K562 (cell line): ENCODE data around the gene ING5. TPM values are rescaled to one million over a fixed set of nuclear protein-coding genes. Genes with fewer than 3 reads are reported as not detected.

ENCODE experiments used
- ESRRA ChIP-seq: fragments of 450-650 bp; IDR thresholded peaks from 2 replicates; pipeline ENCODE4 v1.6.1; 2014; ENCODE audit warnings: low read depth, mild to moderate bottlenecking, moderate library complexity, borderline replicate concordance
- FOXM1 ChIP-seq, 2 experiments: fragments of 450-650 bp in 1 of 2; sonication (generic) in 1 of 2; formaldehyde crosslinking in 1 of 2; IDR thresholded peaks; 2 replicates each; pipeline versions ENCODE4 v1.6.1 to v1.9.0; 2017 to 2022; ENCODE audit warnings: low read depth in 2 of 2, mild to moderate bottlenecking in 2 of 2, missing genetic modification reagents in 1 of 2, moderate library complexity in 1 of 2
- GABPA ChIP-seq: fragments of 200-800 bp; sonication (Bioruptor generic); conservative IDR thresholded peaks from 2 replicates; pipeline ENCODE4 v1.6.1; 2016; ENCODE audit warnings: low read depth, missing genetic modification characterization, missing compliant biosample characterization
- GABPB1 ChIP-seq: sonication (generic); formaldehyde crosslinking; IDR thresholded peaks from 2 replicates; pipeline ENCODE4 v1.8.0; 2022; ENCODE audit warnings: mild to moderate bottlenecking, missing genetic modification reagents
- MAFK ChIP-seq: IDR thresholded peaks from 2 replicates; pipeline ENCODE4 v1.6.1; 2011; ENCODE audit warnings: low read length, improper control_type of control experiment
- MTA3 ChIP-seq: fragments of 450-650 bp; formaldehyde crosslinking; IDR thresholded peaks from 2 replicates; pipeline ENCODE4 v1.6.1; 2017; ENCODE audit warnings: mild to moderate bottlenecking, borderline replicate concordance
- NR2C1 ChIP-seq, 2 experiments: fragments of 450-650 bp; IDR thresholded peaks; 2 replicates each; pipeline ENCODE4 v1.6.1; 2017; ENCODE audit warnings: mild to moderate bottlenecking in 2 of 2, antibody characterized with exemption in 1 of 2, inconsistent platforms in 1 of 2, missing compliant biosample characterization in 1 of 2, missing genetic modification characterization in 1 of 2
- XRCC3 ChIP-seq: fragments of 450-650 bp; IDR thresholded peaks from 2 replicates; pipeline ENCODE4 v1.6.1; 2017; ENCODE audit warnings: mild to moderate bottlenecking, moderate library complexity
- ZNF282 ChIP-seq: sonication (generic); formaldehyde crosslinking; IDR thresholded peaks from 2 replicates; pipeline ENCODE4 v1.8.1; 2023; ENCODE audit warnings: missing genetic modification reagents
- polyA plus RNA-seq, 8 experiments: library from polyadenylated mRNA; depleted of rRNA in 4 of 8; stranded (reverse) in 5 of 8; unstranded in 3 of 8; fragments of >200 nt; fragmentation: Nextera tagmentation in 2 of 8; fragmentation: Illumina TruSeq in 1 of 8; extraction: Ambion mirVana in 2 of 8; extraction: Trizol in 1 of 8; gene quantifications; 2 replicates each; pipeline versions ENCODE4 v1.2.1 to v1.2.3, GENCODE V29; 2011 to 2014; ENCODE audit warnings: inconsistent platforms in 1 of 8, missing spikeins in 1 of 8
- total RNA-seq, 7 experiments: library from RNA; depleted of rRNA in 6 of 7; stranded (reverse); fragments of >200 nt in 6 of 7; fragmentation: Illumina TruSeq in 2 of 7; extraction: Trizol in 2 of 7; gene quantifications; 2 replicates each; pipeline versions ENCODE4 v1.2.1 to v1.2.3, GENCODE V29; 2011 to 2021; ENCODE audit warnings: low replicate concordance in 1 of 7
- TF ChIP-seq, protein P1 (sequence below): fragments of 250-450 bp; sonication (Bioruptor Pico); IDR thresholded peaks from 2 replicates; pipeline ENCODE4 v1.4.0; 2020; ENCODE audit warnings: mild to moderate bottlenecking, moderate library complexity
- TF ChIP-seq, protein P2 (sequence below), 2 experiments: fragments of 150-350 bp in 1 of 2; IDR thresholded peaks; 2 replicates each; pipeline ENCODE4 v1.6.1; 2012 to 2016; ENCODE audit warnings: low read depth in 2 of 2, low read length in 2 of 2, mild to moderate bottlenecking in 1 of 2, moderate library complexity in 1 of 2
- TF ChIP-seq, protein P3 (sequence below), 3 experiments: fragments of 200-800 bp in 1 of 3; fragments of 250-450 bp in 1 of 3; fragments of 450-650 bp in 1 of 3; sonication (Bioruptor Pico) in 1 of 3; sonication (Bioruptor generic) in 1 of 3; formaldehyde crosslinking in 1 of 3; IDR thresholded peaks; 2 replicates each; pipeline versions ENCODE4 v1.6.1 to v1.8.0; 2016 to 2022; ENCODE audit warnings: mild to moderate bottlenecking in 2 of 3, missing genetic modification characterization in 2 of 3, missing compliant biosample characterization in 1 of 3, moderate library complexity in 1 of 3
- TF ChIP-seq, protein P4 (sequence below): sonication (generic); formaldehyde crosslinking; IDR thresholded peaks from 2 replicates; pipeline ENCODE4 v1.8.1; 2023; ENCODE audit warnings: mild to moderate bottlenecking, missing genetic modification reagents

Gene ING5
- total and polyA plus RNA-seq, 9 of the 15 experiments (the other 6 are each of a cell fraction or from before 2014, with no cell fraction given), result 10.4 to 53.3 (median 27.9) TPM

DNA sequence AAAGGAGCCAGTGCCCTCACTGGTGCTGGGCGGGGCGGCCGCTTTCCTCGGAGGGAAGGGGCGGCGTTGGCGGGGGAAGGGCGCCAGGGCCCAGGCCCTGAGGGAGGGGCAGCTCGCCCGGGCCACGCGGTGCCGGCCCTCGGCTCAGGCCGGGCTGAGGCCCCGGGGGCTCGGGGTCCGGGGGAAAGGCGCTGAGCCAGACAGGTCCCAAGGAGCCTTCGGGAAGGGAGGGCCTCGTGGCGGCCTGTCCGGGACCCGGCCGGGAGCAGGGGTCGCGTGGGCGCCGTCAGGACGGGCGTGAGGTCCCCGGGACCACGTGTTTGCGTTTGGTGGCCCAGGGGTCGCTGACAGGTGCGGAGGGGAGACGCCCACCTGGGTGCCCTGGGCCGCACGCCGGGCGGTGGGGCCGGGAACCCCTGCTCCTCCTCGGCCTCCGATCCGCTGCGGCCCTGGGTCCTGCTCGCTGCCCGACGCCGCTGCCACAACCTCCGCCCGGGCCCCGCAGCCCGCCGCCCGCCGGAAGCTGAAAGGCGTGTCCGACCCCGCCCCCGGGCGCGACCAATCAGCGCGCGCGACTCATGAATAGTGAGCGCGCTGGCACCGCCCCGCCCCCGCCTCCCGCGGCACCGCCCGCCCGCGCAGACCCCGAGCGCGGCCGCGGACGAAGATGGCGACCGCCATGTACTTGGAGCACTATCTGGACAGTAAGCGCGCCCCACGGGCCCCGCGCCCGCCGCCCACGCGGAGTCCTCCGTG, at the start of gene ING5 (continued):
- TF ChIP-seq MTA3 (no peak; the same call in 1 of the 2 replicates), MAFK (no peak), ESRRA (no peak), FOXM1 (IDR thresholded peaks at IDR 0.05; ENCODE audit: low read depth) (no peak), FOXM1 (CRISPR knock-in tag; IDR thresholded peaks at IDR 0.05; ENCODE audit: low read depth) (0 out of 2 replicates have a peak, but pooled peaks have one; percentile 69), NR2C1 (IDR thresholded peaks at IDR 0.05) (no peak), NR2C1 (tag; IDR thresholded peaks at IDR 0.05) (no peak), ZNF282 (CRISPR knock-in tag) (no peak), XRCC3 (no peak), GABPB1 (peak; percentile 57; the same call in 1 of the 2 replicates), GABPA (tag) (peak; percentile 84)
- TF ChIP-seq, protein P1, sequence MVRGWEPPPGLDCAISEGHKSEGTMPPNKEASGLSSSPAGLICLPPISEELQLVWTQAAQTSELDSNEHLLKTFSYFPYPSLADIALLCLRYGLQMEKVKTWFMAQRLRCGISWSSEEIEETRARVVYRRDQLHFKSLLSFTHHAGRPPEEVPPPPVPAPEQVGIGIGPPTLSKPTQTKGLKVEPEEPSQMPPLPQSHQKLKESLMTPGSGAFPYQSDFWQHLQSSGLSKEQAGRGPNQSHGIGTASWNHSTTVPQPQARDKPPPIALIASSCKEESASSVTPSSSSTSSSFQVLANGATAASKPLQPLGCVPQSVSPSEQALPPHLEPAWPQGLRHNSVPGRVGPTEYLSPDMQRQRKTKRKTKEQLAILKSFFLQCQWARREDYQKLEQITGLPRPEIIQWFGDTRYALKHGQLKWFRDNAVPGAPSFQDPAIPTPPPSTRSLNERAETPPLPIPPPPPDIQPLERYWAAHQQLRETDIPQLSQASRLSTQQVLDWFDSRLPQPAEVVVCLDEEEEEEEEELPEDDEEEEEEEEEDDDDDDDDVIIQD (CRISPR knock-in tag), result no peak
- TF ChIP-seq, protein P2, sequence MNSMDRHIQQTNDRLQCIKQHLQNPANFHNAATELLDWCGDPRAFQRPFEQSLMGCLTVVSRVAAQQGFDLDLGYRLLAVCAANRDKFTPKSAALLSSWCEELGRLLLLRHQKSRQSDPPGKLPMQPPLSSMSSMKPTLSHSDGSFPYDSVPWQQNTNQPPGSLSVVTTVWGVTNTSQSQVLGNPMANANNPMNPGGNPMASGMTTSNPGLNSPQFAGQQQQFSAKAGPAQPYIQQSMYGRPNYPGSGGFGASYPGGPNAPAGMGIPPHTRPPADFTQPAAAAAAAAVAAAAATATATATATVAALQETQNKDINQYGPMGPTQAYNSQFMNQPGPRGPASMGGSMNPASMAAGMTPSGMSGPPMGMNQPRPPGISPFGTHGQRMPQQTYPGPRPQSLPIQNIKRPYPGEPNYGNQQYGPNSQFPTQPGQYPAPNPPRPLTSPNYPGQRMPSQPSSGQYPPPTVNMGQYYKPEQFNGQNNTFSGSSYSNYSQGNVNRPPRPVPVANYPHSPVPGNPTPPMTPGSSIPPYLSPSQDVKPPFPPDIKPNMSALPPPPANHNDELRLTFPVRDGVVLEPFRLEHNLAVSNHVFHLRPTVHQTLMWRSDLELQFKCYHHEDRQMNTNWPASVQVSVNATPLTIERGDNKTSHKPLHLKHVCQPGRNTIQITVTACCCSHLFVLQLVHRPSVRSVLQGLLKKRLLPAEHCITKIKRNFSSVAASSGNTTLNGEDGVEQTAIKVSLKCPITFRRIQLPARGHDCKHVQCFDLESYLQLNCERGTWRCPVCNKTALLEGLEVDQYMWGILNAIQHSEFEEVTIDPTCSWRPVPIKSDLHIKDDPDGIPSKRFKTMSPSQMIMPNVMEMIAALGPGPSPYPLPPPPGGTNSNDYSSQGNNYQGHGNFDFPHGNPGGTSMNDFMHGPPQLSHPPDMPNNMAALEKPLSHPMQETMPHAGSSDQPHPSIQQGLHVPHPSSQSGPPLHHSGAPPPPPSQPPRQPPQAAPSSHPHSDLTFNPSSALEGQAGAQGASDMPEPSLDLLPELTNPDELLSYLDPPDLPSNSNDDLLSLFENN (IDR thresholded peaks at IDR 0.05; ENCODE audit: low read depth in 2 of 2, low read length in 2 of 2), result no peak
- TF ChIP-seq, protein P3, sequence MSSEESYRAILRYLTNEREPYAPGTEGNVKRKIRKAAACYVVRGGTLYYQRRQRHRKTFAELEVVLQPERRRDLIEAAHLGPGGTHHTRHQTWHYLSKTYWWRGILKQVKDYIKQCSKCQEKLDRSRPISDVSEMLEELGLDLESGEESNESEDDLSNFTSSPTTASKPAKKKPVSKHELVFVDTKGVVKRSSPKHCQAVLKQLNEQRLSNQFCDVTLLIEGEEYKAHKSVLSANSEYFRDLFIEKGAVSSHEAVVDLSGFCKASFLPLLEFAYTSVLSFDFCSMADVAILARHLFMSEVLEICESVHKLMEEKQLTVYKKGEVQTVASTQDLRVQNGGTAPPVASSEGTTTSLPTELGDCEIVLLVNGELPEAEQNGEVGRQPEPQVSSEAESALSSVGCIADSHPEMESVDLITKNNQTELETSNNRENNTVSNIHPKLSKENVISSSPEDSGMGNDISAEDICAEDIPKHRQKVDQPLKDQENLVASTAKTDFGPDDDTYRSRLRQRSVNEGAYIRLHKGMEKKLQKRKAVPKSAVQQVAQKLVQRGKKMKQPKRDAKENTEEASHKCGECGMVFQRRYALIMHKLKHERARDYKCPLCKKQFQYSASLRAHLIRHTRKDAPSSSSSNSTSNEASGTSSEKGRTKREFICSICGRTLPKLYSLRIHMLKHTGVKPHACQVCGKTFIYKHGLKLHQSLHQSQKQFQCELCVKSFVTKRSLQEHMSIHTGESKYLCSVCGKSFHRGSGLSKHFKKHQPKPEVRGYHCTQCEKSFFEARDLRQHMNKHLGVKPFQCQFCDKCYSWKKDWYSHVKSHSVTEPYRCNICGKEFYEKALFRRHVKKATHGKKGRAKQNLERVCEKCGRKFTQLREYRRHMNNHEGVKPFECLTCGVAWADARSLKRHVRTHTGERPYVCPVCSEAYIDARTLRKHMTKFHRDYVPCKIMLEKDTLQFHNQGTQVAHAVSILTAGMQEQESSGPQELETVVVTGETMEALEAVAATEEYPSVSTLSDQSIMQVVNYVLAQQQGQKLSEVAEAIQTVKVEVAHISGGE (CRISPR knock-in tag; IDR thresholded peaks at IDR 0.05), result 0 out of 6 replicates have a peak, but pooled peaks of 1 of the 3 experiments have one; percentile 25
- TF ChIP-seq, protein P4, sequence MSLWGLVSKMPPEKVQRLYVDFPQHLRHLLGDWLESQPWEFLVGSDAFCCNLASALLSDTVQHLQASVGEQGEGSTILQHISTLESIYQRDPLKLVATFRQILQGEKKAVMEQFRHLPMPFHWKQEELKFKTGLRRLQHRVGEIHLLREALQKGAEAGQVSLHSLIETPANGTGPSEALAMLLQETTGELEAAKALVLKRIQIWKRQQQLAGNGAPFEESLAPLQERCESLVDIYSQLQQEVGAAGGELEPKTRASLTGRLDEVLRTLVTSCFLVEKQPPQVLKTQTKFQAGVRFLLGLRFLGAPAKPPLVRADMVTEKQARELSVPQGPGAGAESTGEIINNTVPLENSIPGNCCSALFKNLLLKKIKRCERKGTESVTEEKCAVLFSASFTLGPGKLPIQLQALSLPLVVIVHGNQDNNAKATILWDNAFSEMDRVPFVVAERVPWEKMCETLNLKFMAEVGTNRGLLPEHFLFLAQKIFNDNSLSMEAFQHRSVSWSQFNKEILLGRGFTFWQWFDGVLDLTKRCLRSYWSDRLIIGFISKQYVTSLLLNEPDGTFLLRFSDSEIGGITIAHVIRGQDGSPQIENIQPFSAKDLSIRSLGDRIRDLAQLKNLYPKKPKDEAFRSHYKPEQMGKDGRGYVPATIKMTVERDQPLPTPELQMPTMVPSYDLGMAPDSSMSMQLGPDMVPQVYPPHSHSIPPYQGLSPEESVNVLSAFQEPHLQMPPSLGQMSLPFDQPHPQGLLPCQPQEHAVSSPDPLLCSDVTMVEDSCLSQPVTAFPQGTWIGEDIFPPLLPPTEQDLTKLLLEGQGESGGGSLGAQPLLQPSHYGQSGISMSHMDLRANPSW (CRISPR knock-in tag), result no peak
